Left kidney (tissue), 1 donor: ENCODE results near the gene LIX1. TPM values are rescaled to one million over a fixed set of nuclear protein-coding genes. Genes with fewer than 3 reads are reported as not detected.

Experiments
- polyA plus RNA-seq: library from polyadenylated mRNA; unstranded; fragments of 120-200 nt; gene quantifications from one replicate; pipeline ENCODE4 v1.2.1, GENCODE V29; 2013; ENCODE audit not compliant: insufficient read length

The LIX1 gene
- polyA plus RNA-seq, 1 donor, result 4.9 TPM

Other genes starting within 250 kb of the LIX1 start
- 33.6 TPM for gene LNPEP, start 206.5 kb downstream of the LIX1 start, polyA plus RNA-seq
- 44.4 TPM for gene RIOK2, start 40.6 kb upstream of the LIX1 start, polyA plus RNA-seq